Suppressor macrophage treated with lipopolysaccharide for 4 hours (primary cell): ENCODE measurements around the gene SCN5A.

Experiments used
- DNase-seq: peaks from one replicate; pipeline ENCODE4 v3.0.0-alpha.2; 2020

SCN5A gene

GRCh38 chr3:38649500-38650247 is at the start of gene SCN5A:
TSS of gene SCN5A (minus strand) at chr3:38649687. CDS start at chr3:38633307, 16,380 bp downstream.
- DNase-seq, result peak; percentile 53

GRCh38 chr3:38698760-38699159 is 49.3 kb upstream of the SCN5A start:
- no peak for DNase-seq

- no peak for DNase-seq
Observed at GRCh38 chr3:38698061-38698460, 48.6 kb upstream of the SCN5A start.

GRCh38 chr3:38696034-38696433 is 46.5 kb upstream of the SCN5A start:
- no peak for DNase-seq

GRCh38 chr3:38690185-38690584 is 40.7 kb upstream of the SCN5A start:
- DNase-seq, result no peak

GRCh38 chr3:38689774-38690173 is 40.3 kb upstream of the SCN5A start:
- DNase-seq, result no peak

GRCh38 chr3:38689346-38689745 is 39.9 kb upstream of the SCN5A start:
- DNase-seq, result no peak

- peak; percentile 17 for DNase-seq
Observed at GRCh38 chr3:38687321-38687720, 37.8 kb upstream of the SCN5A start.

- no peak for DNase-seq
Observed at GRCh38 chr3:38684546-38684945, 35.1 kb upstream of the SCN5A start.

GRCh38 chr3:38669668-38670067 is 20.2 kb upstream of the SCN5A start:
- no peak for DNase-seq

GRCh38 chr3:38662544-38662943 is 13.1 kb upstream of the SCN5A start:
- no peak for DNase-seq

GRCh38 chr3:38658841-38659240 is 9.4 kb upstream of the SCN5A start:
- DNase-seq, result no peak

- DNase-seq, result no peak
Observed at GRCh38 chr3:38657369-38657768, 7.9 kb upstream of the SCN5A start.

GRCh38 chr3:38655708-38656300 is 6.3 kb upstream of the SCN5A start:
- DNase-seq, result peak; percentile 45

- DNase-seq, result no peak
Observed at GRCh38 chr3:38653685-38654537, 4.4 kb upstream of the SCN5A start.

GRCh38 chr3:38652934-38653333 is 3.4 kb upstream of the SCN5A start:
- DNase-seq, result no peak

- peak; percentile 70 for DNase-seq
Observed at GRCh38 chr3:38651153-38651789, 1.8 kb upstream of the SCN5A start.

GRCh38 chr3:38650248-38650951 is 913 bp upstream of the SCN5A start:
- DNase-seq, result no peak

GRCh38 chr3:38648659-38649499 is 608 bp downstream of the SCN5A start:
- DNase-seq, result no peak

GRCh38 chr3:38648024-38648658 is 1.3 kb downstream of the SCN5A start:
- no peak for DNase-seq
